ENCODE data around the gene ACBD5. TPM values are rescaled to one million over a fixed set of nuclear protein-coding genes. Genes with fewer than 3 reads are reported as not detected.
A peak's percentile ranks its signal among the peaks of the same experiment; 100 is the strongest.
"Not testable (repeated sequence)": the region's sequence is repeated elsewhere in the genome, so short reads cannot be mapped to it uniquely, and the experiment has no call there.

ACBD5 gene
- 10 to 100 TPM in 5 of 7 donors, 1 to 10 TPM in 2; 7.2 to 15.4 (median 12.9) TPM for total RNA-seq
- 10 to 100 TPM in 1 of 2 donors, 1 to 10 TPM in 1; 8.6 to 14.0 TPM for polyA plus RNA-seq
- long read RNA-seq, donor 1, partial matches to known transcripts, result 27 of 40 reads
- long read RNA-seq, donor 1, other reads (novel, unspliced or antisense), result 10 of 40 reads
- long read RNA-seq, donor 2, partial matches to known transcripts, result 0 of 1 reads
- long read RNA-seq, donor 2, other reads (novel, unspliced or antisense), result 0 of 1 reads
- long read RNA-seq, donor 3, full-length matches to known transcripts, result 28 of 37 reads
- long read RNA-seq, donor 3, partial matches to known transcripts, result 2 of 37 reads
- long read RNA-seq, donor 3, other reads (novel, unspliced or antisense), result 7 of 37 reads

GRCh38 chr10:27240212-27241009, at the start of gene ACBD5:
ACBD5 (minus strand) TSS chr10:27240797; CDS start chr10:27240688, 109 bp downstream.
- Histone ChIP-seq H3K27ac (peak within 1 kb of the TSS; percentile 95 to 98), H3K36me3 (no peaks in the 10 kb centered on the region), H3K9me3 (no peaks in the 10 kb centered on the region), H3K4me1 (ENCODE audit: insufficient read depth) (peaks cover 9% of the 10 kb centered on the region), H3K27me3 (no peaks in the 10 kb centered on the region), H3K4me3 (peak within 1 kb of the TSS; percentile 76)
- WGBS, 3 donors, result 0 to 1% (median 0%) methylated on average over 53 to 64 of the region's 64 CpGs
- TF ChIP-seq POLR2A (IDR thresholded peaks at IDR 0.05) (peak; percentile 43), CTCF (IDR thresholded peaks at IDR 0.05) (no peak), EP300 (IDR thresholded peaks at IDR 0.05) (no peak)
- DNase-seq, result peak; percentile 90 to 92 (median 91)
- intact Hi-C loops (cut with DNase I), result loop anchor here in 3 of 4 donors (5.0 kb wide), 2 partner anchors 83 to 88 kb away; partner anchors contain the start of genes MASTL (in 2 of the 3) and YME1L1 (in 1 of the 3)

- TF ChIP-seq EP300 (IDR thresholded peaks at IDR 0.05), result no peak
- TF ChIP-seq POLR2A (IDR thresholded peaks at IDR 0.05), result no peak
- no peak for TF ChIP-seq CTCF (IDR thresholded peaks at IDR 0.05)
- H3K4me1 ChIP-seq (ENCODE audit: insufficient read depth), result no peaks in the 10 kb centered on the region
- H3K9me3 ChIP-seq, result no peaks in the 10 kb centered on the region
- no peak for DNase-seq
- no peaks in the 10 kb centered on the region for H3K36me3 ChIP-seq
- intact Hi-C loops (cut with DNase I), result no loop called here
- H3K27me3 ChIP-seq, result no peaks in the 10 kb centered on the region
- WGBS, 3 donors, result 58 to 62% (median 61%) methylated on average over 3 of the region's 3 CpGs
- H3K27ac ChIP-seq, result no peak overlapping the region
- no peak overlapping the region for H3K4me3 ChIP-seq
These were observed 44.5 kb upstream of the ACBD5 start for GRCh38 chr10:27285093-27285492.

GRCh38 chr10:27276581-27276980, 36.0 kb upstream of the ACBD5 start:
- Histone ChIP-seq H3K4me1 (ENCODE audit: insufficient read depth) (no peaks in the 10 kb centered on the region), H3K4me3 (no peak overlapping the region), H3K36me3 (no peaks in the 10 kb centered on the region), H3K9me3 (peaks cover 0 to 3% of the 10 kb centered on the region in 2 donors), H3K27me3 (no peaks in the 10 kb centered on the region), H3K27ac (no peak overlapping the region)
- TF ChIP-seq POLR2A (IDR thresholded peaks at IDR 0.05), result no peak
- no peak for TF ChIP-seq CTCF (IDR thresholded peaks at IDR 0.05)
- TF ChIP-seq EP300 (IDR thresholded peaks at IDR 0.05), result no peak
- intact Hi-C loops (cut with DNase I), result no loop called here
- no peak for DNase-seq

GRCh38 chr10:27266025-27266424, 25.4 kb upstream of the ACBD5 start:
- H3K36me3 ChIP-seq; DNase-seq; H3K9me3 ChIP-seq; intact Hi-C loops (cut with DNase I); H3K4me3 ChIP-seq; H3K27me3 ChIP-seq; H3K27ac ChIP-seq; H3K4me1 ChIP-seq (ENCODE audit: insufficient read depth): not testable (repeated sequence)
- WGBS, 3 donors, result 53 to 71% (median 54%) methylated on average over 3 of the region's 3 CpGs

GRCh38 chr10:27262788-27263187, 22.2 kb upstream of the ACBD5 start:
- intact Hi-C loops (cut with DNase I); H3K4me3 ChIP-seq; H3K27ac ChIP-seq; H3K36me3 ChIP-seq; H3K4me1 ChIP-seq (ENCODE audit: insufficient read depth); DNase-seq; H3K27me3 ChIP-seq; H3K9me3 ChIP-seq: not testable (repeated sequence)
- whole genome bisulfite sequencing, 3 donors, result 75 to 86% (median 84%) methylated on average over 7 of the region's 7 CpGs

Measured in ovary (tissue), 10 donors.